ENCODE data around the gene GBGT1. TPM values are rescaled to one million over a fixed set of nuclear protein-coding genes. Genes with fewer than 3 reads are reported as not detected.

The GBGT1 gene
- total and polyA plus RNA-seq, 2 donors (not counting 3 experiments of a cell fraction or from before 2014, with no cell fraction given) = 35.6 to 56.3 TPM

GRCh38 chr9:133189826-133190225 is 26.1 kb upstream of the GBGT1 start:
- no peak overlapping the region for H3K4me2 ChIP-seq (ENCODE audit: insufficient read depth, low read length)
- ChIA-PET POLR2A (interaction anchor here (0.7 kb wide), 2 partner anchors 141 to 290 kb away, joined by 4 read pairs; no protein-coding TSS in a partner anchor), CTCF (interaction anchor here (0.9 to 1.6 kb wide), 6 partner anchors 9 to 297 kb away, joined by 3 to 9 read pairs (median 5); no protein-coding TSS in a partner anchor)
- BruUV-seq (replicated peaks) = no TSS peak
- H3K9ac ChIP-seq (replicated peaks; ENCODE audit: extremely low read depth, insufficient read depth, low read length) = no peak overlapping the region
- H3K27me3 ChIP-seq (ENCODE audit: control insufficient read depth in 2 of 2, insufficient read depth in 2 of 2, low read length in 2 of 2) = peaks cover 4 to 8% of the 10 kb centered on the region in 2 experiments
- dilution Hi-C loops (cut with MboI; ENCODE audit: extremely low pct_ligation_motif_present, low sequenced_read_pairs) (no loop called here), intact Hi-C loops (cut with micrococcal nuclease) (loop anchor here (5.0 kb wide), 1 partner anchor 157 kb away; the partner anchor contains the start of genes MED22 and RPL7A)
- H3K9me3 ChIP-seq (replicated peaks; ENCODE audit: control insufficient read depth, insufficient read depth, low read length) = no peaks in the 10 kb centered on the region
- FAIRE-seq (no peak), DNase-seq (ENCODE audit: low read depth, low spot score) (no peak)
- no peaks in the 10 kb centered on the region for H3K36me3 ChIP-seq (ENCODE audit: control insufficient read depth in 2 of 2, extremely low read depth in 1 of 2, insufficient read depth in 2 of 2, low read length in 2 of 2)
- no peak overlapping the region for H3K27ac ChIP-seq (ENCODE audit: insufficient read depth, low read depth, low read length)
- H3K79me2 ChIP-seq (ENCODE audit: control insufficient read depth, insufficient read depth, low read length) = no peaks in the 10 kb centered on the region
- H3K9me1 ChIP-seq (replicated peaks; ENCODE audit: control insufficient read depth, extremely low read depth, insufficient read depth, low read length) = no peaks in the 10 kb centered on the region
- H3K4me3 ChIP-seq (replicated peaks in 1 of 3; ENCODE audit: insufficient read depth in 1 of 3, low read depth in 1 of 3, low read length in 3 of 3) = no peak overlapping the region
- no peak overlapping the region for H2AFZ ChIP-seq (ENCODE audit: low read depth, low read length)
- no peaks in the 10 kb centered on the region for H4K20me1 ChIP-seq (replicated peaks; ENCODE audit: control insufficient read depth, extremely low read depth, insufficient read depth, low read length)
- no peak for TF ChIP-seq POLR2A (IDR thresholded peaks at IDR 0.05; ENCODE audit: low read depth, low read length)
- TF ChIP-seq, protein P1, sequence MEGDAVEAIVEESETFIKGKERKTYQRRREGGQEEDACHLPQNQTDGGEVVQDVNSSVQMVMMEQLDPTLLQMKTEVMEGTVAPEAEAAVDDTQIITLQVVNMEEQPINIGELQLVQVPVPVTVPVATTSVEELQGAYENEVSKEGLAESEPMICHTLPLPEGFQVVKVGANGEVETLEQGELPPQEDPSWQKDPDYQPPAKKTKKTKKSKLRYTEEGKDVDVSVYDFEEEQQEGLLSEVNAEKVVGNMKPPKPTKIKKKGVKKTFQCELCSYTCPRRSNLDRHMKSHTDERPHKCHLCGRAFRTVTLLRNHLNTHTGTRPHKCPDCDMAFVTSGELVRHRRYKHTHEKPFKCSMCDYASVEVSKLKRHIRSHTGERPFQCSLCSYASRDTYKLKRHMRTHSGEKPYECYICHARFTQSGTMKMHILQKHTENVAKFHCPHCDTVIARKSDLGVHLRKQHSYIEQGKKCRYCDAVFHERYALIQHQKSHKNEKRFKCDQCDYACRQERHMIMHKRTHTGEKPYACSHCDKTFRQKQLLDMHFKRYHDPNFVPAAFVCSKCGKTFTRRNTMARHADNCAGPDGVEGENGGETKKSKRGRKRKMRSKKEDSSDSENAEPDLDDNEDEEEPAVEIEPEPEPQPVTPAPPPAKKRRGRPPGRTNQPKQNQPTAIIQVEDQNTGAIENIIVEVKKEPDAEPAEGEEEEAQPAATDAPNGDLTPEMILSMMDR (IDR thresholded peaks at IDR 0.05; ENCODE audit: extremely low read depth in 1 of 2, insufficient read depth in 1 of 2, low read depth in 1 of 2, low read length in 2 of 2) = no peak
- no peaks in the 10 kb centered on the region for H3K4me1 ChIP-seq (ENCODE audit: control insufficient read depth, extremely low read depth, insufficient read depth, low read length)

- H3K4me3 ChIP-seq (replicated peaks in 1 of 3; ENCODE audit: insufficient read depth in 1 of 3, low read depth in 1 of 3, low read length in 3 of 3) = no peak overlapping the region
- no peak for DNase-seq (ENCODE audit: low read depth, low spot score)
- intact Hi-C loops (cut with micrococcal nuclease) = loop anchor here (5.0 kb wide), 1 partner anchor 158 kb away; the partner anchor contains the start of genes MED22 and RPL7A
- TF ChIP-seq JUN (IDR thresholded peaks at IDR 0.05; ENCODE audit: borderline replicate concordance, insufficient read depth, insufficient read length, low read depth) = no peak
- no peak for TF ChIP-seq EZH2 (IDR thresholded peaks at IDR 0.05; ENCODE audit: borderline replicate concordance, low read depth, low read length, severe bottlenecking)
- TF ChIP-seq, protein P2, sequence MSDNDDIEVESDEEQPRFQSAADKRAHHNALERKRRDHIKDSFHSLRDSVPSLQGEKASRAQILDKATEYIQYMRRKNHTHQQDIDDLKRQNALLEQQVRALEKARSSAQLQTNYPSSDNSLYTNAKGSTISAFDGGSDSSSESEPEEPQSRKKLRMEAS (IDR thresholded peaks at IDR 0.05; ENCODE audit: insufficient read depth, insufficient read length) = no peak
- no peaks in the 10 kb centered on the region for H3K4me1 ChIP-seq (ENCODE audit: control insufficient read depth, extremely low read depth, insufficient read depth, low read length)
- no peaks in the 10 kb centered on the region for H3K9me1 ChIP-seq (replicated peaks; ENCODE audit: control insufficient read depth, extremely low read depth, insufficient read depth, low read length)
- H4K20me1 ChIP-seq (replicated peaks; ENCODE audit: control insufficient read depth, extremely low read depth, insufficient read depth, low read length) = no peaks in the 10 kb centered on the region
- H3K79me2 ChIP-seq (ENCODE audit: control insufficient read depth, insufficient read depth, low read length) = no peaks in the 10 kb centered on the region
- no peak overlapping the region for H2AFZ ChIP-seq (ENCODE audit: low read depth, low read length)
- no peak overlapping the region for H3K4me2 ChIP-seq (ENCODE audit: insufficient read depth, low read length)
- H3K36me3 ChIP-seq (ENCODE audit: control insufficient read depth in 2 of 2, extremely low read depth in 1 of 2, insufficient read depth in 2 of 2, low read length in 2 of 2) = no peaks in the 10 kb centered on the region
- dilution Hi-C loops (cut with MboI; ENCODE audit: extremely low pct_ligation_motif_present, low sequenced_read_pairs) = no loop called here
- no peak overlapping the region for H3K9ac ChIP-seq (replicated peaks; ENCODE audit: extremely low read depth, insufficient read depth, low read length)
- H3K27me3 ChIP-seq (ENCODE audit: control insufficient read depth in 2 of 2, insufficient read depth in 2 of 2, low read length in 2 of 2) = peaks cover 0 to 2% of the 10 kb centered on the region in 2 experiments
- no TSS peak for BruUV-seq (replicated peaks)
- no peak overlapping the region for H3K27ac ChIP-seq (ENCODE audit: insufficient read depth, low read depth, low read length)
- FAIRE-seq = no peak
- CTCF ChIA-PET = interaction anchor here (0.7 to 3.9 kb wide), 11 partner anchors 9 to 298 kb away, joined by 3 to 142 read pairs (median 8); partner anchors contain the start of genes SLC2A6 and SURF1
- H3K9me3 ChIP-seq (replicated peaks; ENCODE audit: control insufficient read depth, insufficient read depth, low read length) = no peaks in the 10 kb centered on the region
- POLR2A ChIA-PET = no interaction called here
Observed at GRCh38 chr9:133188843-133189180, 25.1 kb upstream of the GBGT1 start.

Data from endothelial cell of umbilical vein (primary cell).